IMR-90 (cell line): ENCODE results near the gene C2orf74.

ENCODE experiments used
- CTCF ChIP-seq: conservative IDR thresholded peaks from 2 replicates; pipeline ENCODE4 v1.5.1; 2012; ENCODE audit warnings: mild to moderate bottlenecking, low read depth, low read length, improper control_type of control experiment
- FOS ChIP-seq: fragments of 150-350 bp; IDR thresholded peaks from 2 replicates; pipeline ENCODE4 v1.6.1; 2016; ENCODE audit warnings: low read depth, low read length
- MXI1 ChIP-seq: IDR thresholded peaks from 2 replicates; pipeline ENCODE4 v1.6.1; 2012; ENCODE audit warnings: low read depth, mild to moderate bottlenecking, low read length, moderate library complexity, borderline replicate concordance
- NFE2L2 ChIP-seq: fragments of 150-350 bp; IDR thresholded peaks from 2 replicates; pipeline ENCODE4 v1.6.1; 2016; ENCODE audit warnings: low read depth, mild to moderate bottlenecking, low read length
- POLR2A ChIP-seq: IDR thresholded peaks from 2 replicates; pipeline ENCODE4 v1.6.1; 2012; ENCODE audit warnings: mild to moderate bottlenecking, low read depth, low read length
- RAD21 ChIP-seq: IDR thresholded peaks from 2 replicates; pipeline ENCODE4 v1.6.1; 2012; ENCODE audit warnings: low read length, improper control_type of control experiment

GRCh38 chr2:61181382-61182058, 19.5 kb downstream of the C2orf74 start:
- TF ChIP-seq CTCF (no peak), POLR2A (no peak), NFE2L2 (no peak), MXI1 (no peak), RAD21 (no peak), FOS (no peak)
